Ovary (tissue), 9 donors: ENCODE results near the gene MBD6. TPM values are rescaled to one million over a fixed set of nuclear protein-coding genes. Genes with fewer than 3 reads are reported as not detected.

Source experiments
- DNase-seq, 5 donors: peaks; one replicate each; pipeline ENCODE4 v3.0.0-alpha.2; 2019 to 2020
- H3K27ac ChIP-seq, 2 donors: fragments of 200-600 bp; one replicate each; pipeline versions ENCODE4 v1.5.1 to v1.8.0; 2019 to 2022
- H3K27me3 ChIP-seq: fragments of 200-600 bp; one replicate; pipeline ENCODE4 v1.8.0; 2022
- H3K36me3 ChIP-seq: fragments of 200-600 bp; sonication (generic); one replicate; pipeline ENCODE4 v1.5.1; 2019
- H3K4me1 ChIP-seq: one replicate; pipeline ENCODE4 v1.8.1; 2013; ENCODE audit warnings: mild to moderate bottlenecking, moderate library complexity; ENCODE audit not compliant: insufficient read depth
- H3K4me3 ChIP-seq: fragments of 200-600 bp; sonication (generic); one replicate; pipeline ENCODE4 v1.5.1; 2017
- H3K9me3 ChIP-seq, 2 donors: fragments of 200-600 bp in 1 of 2; sonication (generic) in 1 of 2; one replicate each; pipeline versions ENCODE4 v1.5.1 to v1.8.1; 2013 to 2019; ENCODE audit warnings: mild to moderate bottlenecking in 1 of 2, moderate library complexity in 1 of 2
- EP300 ChIP-seq: sonication (generic); formaldehyde crosslinking; IDR thresholded peaks from one replicate; pipeline ENCODE4 v1.6.1; 2017; ENCODE audit warnings: antibody characterized with exemption
- POLR2A ChIP-seq: fragments of 450-650 bp; IDR thresholded peaks from one replicate; pipeline ENCODE4 v1.6.1; 2017; ENCODE audit warnings: antibody characterized with exemption, mild to moderate bottlenecking, moderate library complexity
- WGBS, 3 donors: extraction: QIAGEN DNeasy Blood & Tissue Kit in 1 of 3; methylation state at CpG; one replicate each; pipeline versions ENCODE4 v1.1.5 to v1.1.7; 2013 to 2017; 5-methylcytosine and 5-hydroxymethylcytosine counted together
- intact Hi-C, 4 donors: fragments of 100-400 bp; cut with DNase I; formaldehyde crosslinking; loops; one replicate each; pipeline versions ENCODE4 v1.11.0 to v1.15.1; 2022 to 2023
- polyA plus RNA-seq, 2 donors: library from polyadenylated mRNA; stranded (reverse); fragments of 200-250 nt in 1 of 2; fragments of 350-450 nt in 1 of 2; fragmentation: Illumina TruSeq in 1 of 2; extraction: RNeasy Lipid Tissue Mini Kit (QIAGEN cat#74804) in 1 of 2; gene quantifications; one replicate each; pipeline ENCODE4 v1.2.3, GENCODE V29; 2013 to 2014
- total RNA-seq, 7 donors: library from RNA; depleted of rRNA in 2 of 7; stranded (reverse); fragments of >200 nt in 2 of 7; fragmentation: NEBNext Ultra II Directional in 3 of 7; extraction: Animal tissue kit (Norgen Biotek cat#: 25700) in 3 of 7; gene quantifications; one replicate each; pipeline versions ENCODE4 v1.1.0 to v1.2.4, GENCODE V29; 2016 to 2023
- TF ChIP-seq, protein P1 (sequence below), 3 donors: fragments of 450-650 bp in 2 of 3; fragments of 200-600 bp in 1 of 3; IDR thresholded peaks; one replicate each; pipeline versions ENCODE4 v1.5.1 to v1.8.0; 2016 to 2022; ENCODE audit warnings: antibody characterized with exemption in 3 of 3, mild to moderate bottlenecking in 1 of 3
- donor health status: DM: no; HTN: no; CAD: no; lungs with moderate emphysema.
- donor health status: DM: no; HTN: no; CAD: no.
- donor health status: Bipolar disorder and iron deficiency.
- donor health status: DM: yes; HTN: yes; CAD: no.
- donor health status: DM: no; HTN: no; CAD: no.
- donor health status: DM: yes; HTN: yes; CAD: no.

MBD6 gene
- total and polyA plus RNA-seq, 9 donors: 18.1 to 122 (median 73.8) TPM

DNA sequence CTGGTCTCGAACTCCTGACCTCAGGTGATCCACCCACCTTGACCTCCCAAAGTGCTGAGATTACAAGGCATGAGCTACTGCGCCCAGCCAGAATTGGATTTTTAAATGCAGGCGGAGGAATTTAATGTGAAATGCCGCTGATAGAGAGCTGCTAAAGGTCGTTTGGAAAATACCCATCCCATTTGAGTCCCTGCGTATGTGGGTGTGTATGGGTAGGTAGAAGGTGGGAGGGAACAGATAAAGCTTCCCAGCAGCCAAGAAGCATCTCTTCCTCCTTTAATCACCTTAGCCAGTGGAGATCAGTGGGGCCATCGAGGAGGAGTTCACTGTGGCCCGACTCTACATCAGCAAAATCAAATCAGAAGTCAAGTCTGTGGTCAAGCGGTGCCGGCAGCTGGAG lies 52.2 kb downstream of the MBD6 start:
- H3K9me3 ChIP-seq: no peaks in the 10 kb centered on the region
- 77 to 84% (median 81%) methylated on average over 10 of the region's 10 CpGs for WGBS, 3 donors
- intact Hi-C loops: no loop called here
- no peaks in the 10 kb centered on the region for H3K36me3 ChIP-seq
- no peak overlapping the region for H3K4me3 ChIP-seq
- no peaks in the 10 kb centered on the region for H3K4me1 ChIP-seq
- no peak for DNase-seq
- H3K27ac ChIP-seq: no peak overlapping the region
- H3K27me3 ChIP-seq: no peaks in the 10 kb centered on the region
- TF ChIP-seq EP300: no peak
- TF ChIP-seq POLR2A: no peak
- TF ChIP-seq, protein P1, sequence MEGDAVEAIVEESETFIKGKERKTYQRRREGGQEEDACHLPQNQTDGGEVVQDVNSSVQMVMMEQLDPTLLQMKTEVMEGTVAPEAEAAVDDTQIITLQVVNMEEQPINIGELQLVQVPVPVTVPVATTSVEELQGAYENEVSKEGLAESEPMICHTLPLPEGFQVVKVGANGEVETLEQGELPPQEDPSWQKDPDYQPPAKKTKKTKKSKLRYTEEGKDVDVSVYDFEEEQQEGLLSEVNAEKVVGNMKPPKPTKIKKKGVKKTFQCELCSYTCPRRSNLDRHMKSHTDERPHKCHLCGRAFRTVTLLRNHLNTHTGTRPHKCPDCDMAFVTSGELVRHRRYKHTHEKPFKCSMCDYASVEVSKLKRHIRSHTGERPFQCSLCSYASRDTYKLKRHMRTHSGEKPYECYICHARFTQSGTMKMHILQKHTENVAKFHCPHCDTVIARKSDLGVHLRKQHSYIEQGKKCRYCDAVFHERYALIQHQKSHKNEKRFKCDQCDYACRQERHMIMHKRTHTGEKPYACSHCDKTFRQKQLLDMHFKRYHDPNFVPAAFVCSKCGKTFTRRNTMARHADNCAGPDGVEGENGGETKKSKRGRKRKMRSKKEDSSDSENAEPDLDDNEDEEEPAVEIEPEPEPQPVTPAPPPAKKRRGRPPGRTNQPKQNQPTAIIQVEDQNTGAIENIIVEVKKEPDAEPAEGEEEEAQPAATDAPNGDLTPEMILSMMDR (IDR thresholded peaks at IDR 0.05): no peak

GRCh38 chr12:57575771-57576612 lies 53.4 kb downstream of the MBD6 start:
- DNase-seq: no peak
- Histone ChIP-seq H3K27me3 (no peaks in the 10 kb centered on the region), H3K9me3 (no peaks in the 10 kb centered on the region), H3K4me1 (no peaks in the 10 kb centered on the region), H3K27ac (no peak overlapping the region), H3K4me3 (no peak overlapping the region), H3K36me3 (no peaks in the 10 kb centered on the region)
- intact Hi-C loops: no loop called here
- 79 to 83% (median 82%) methylated on average over 12 of the region's 12 CpGs for WGBS, 3 donors
- TF ChIP-seq EP300: no peak
- TF ChIP-seq, protein P1 (IDR thresholded peaks at IDR 0.05): no peak
- no peak for TF ChIP-seq POLR2A

GRCh38 chr12:57576613-57577160 lies 54.1 kb downstream of the MBD6 start:
- 64 to 76% (median 75%) methylated on average over 9 of the region's 9 CpGs for WGBS, 3 donors
- TF ChIP-seq EP300: no peak
- TF ChIP-seq, protein P1 (IDR thresholded peaks at IDR 0.05): no peak
- no peak for TF ChIP-seq POLR2A
- Histone ChIP-seq H3K36me3 (no peaks in the 10 kb centered on the region), H3K27ac (no peak overlapping the region), H3K27me3 (no peaks in the 10 kb centered on the region), H3K4me3 (no peak overlapping the region), H3K4me1 (no peaks in the 10 kb centered on the region), H3K9me3 (no peaks in the 10 kb centered on the region)
- intact Hi-C loops: no loop called here
- DNase-seq: no peak

GRCh38 chr12:57577981-57578758 lies 55.5 kb downstream of the MBD6 start:
- TF ChIP-seq EP300 (no peak), POLR2A (no peak)
- TF ChIP-seq, protein P1 (IDR thresholded peaks at IDR 0.05): no peak
- no peaks in the 10 kb centered on the region for H3K9me3 ChIP-seq
- WGBS, 3 donors: 76 to 80% (median 76%) methylated on average over 12 of the region's 12 CpGs
- no peaks in the 10 kb centered on the region for H3K36me3 ChIP-seq
- no peaks in the 10 kb centered on the region for H3K4me1 ChIP-seq
- H3K27me3 ChIP-seq: no peaks in the 10 kb centered on the region
- no peak overlapping the region for H3K4me3 ChIP-seq
- DNase-seq: no peak
- intact Hi-C loops: no loop called here
- H3K27ac ChIP-seq: no peak overlapping the region
